AG10803 (cell line): ENCODE measurements around the gene PARVA.

ENCODE experiments used
- DNase-seq: peaks from one replicate; pipeline ENCODE4 v3.0.0; 2010; ENCODE audit warnings: low read depth
- H3K4me3 ChIP-seq: 2 replicates; pipeline ENCODE4 v1.5.1; 2011; ENCODE audit warnings: mild to moderate bottlenecking, low read length, control low read depth
- CTCF ChIP-seq: conservative IDR thresholded peaks from 2 replicates; pipeline ENCODE4 v1.5.1; 2011; ENCODE audit warnings: mild to moderate bottlenecking, low read length, control low read depth, inconsistent platforms

The PARVA gene

DNA sequence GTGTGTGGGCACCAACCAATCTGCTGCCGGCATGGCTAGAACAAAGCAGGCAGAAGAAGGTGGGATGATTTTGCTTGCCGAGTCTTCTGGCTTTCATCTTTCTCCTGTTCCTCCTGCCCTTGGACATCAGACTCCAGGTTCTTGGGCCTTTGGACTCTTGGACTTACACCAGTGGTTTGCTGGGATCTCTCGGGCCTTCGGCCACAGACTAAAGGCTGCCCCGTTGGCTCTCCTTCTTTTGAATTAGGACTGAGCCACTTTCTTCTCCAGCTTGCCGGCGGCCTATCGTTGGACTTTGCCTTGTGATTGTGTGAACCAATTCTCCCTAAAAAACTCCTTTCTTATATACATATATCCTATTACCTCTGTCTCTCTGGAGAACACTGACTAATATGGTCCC is 168.8 kb downstream of the PARVA start:
- H3K4me3 ChIP-seq = no peak overlapping the region
- no peak for TF ChIP-seq CTCF
- no peak for DNase-seq

DNA sequence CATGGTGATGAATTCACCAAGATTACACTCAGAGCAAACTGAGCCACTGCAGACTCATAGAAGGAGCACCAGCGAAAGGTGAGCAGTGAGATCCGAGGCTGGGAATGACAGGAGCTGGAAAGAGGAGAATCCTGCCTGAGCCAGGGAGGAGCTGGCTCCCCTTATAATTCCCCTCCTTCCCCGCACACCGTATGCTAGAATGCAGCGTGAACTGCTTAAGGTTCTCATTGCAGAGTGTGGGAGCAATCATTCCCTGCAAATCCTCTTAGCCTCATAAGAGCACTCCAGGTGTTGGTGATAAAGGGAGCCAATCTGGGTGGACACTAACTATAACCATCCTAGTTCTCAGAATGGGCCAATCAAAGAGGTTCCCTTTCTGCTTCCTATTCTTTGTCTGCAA is 169.3 kb downstream of the PARVA start:
- no peak for TF ChIP-seq CTCF

DNA sequence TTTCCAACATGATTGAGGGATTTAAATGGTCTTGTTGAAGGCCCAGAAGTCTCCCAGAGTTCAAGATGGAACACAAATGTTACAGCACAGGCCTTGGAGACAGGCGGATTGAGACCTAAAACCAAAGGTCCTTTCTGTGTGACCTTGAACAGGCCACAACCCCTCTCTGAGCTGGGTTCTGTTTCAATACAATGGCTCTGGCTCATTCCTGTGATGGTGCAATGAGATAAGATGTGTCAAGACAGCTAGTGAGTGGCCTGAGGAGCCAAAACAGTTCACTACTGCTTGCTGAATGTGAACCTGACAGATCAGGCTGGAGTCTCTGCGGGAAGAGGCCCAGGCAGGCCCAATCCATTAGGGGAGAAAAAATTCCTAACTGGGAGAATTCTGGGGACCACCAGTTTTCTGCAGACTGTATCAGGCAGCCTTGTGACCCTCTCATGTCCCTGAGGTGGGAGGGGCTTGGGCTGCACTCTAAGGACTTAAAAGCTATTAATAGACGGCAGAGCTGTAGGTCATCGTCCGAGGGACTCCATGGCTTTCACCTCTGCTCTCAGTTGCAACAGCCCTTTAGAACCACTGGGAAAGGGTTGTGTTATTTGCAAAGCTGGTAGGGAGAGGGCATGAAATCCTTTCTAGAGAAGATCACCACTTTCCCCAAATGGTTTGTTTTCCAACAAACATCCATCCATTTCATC is 170.7 kb downstream of the PARVA start:
- H3K4me3 ChIP-seq = no peak overlapping the region
- DNase-seq = no peak
- no peak for TF ChIP-seq CTCF

More for the DNA sequence above, 169.3 kb downstream of the PARVA start:
- DNase-seq = no peak
- no peak overlapping the region for H3K4me3 ChIP-seq

GRCh38 chr11:12552692-12553091 is 175.3 kb downstream of the PARVA start:
- H3K4me3 ChIP-seq = no peak overlapping the region
- no peak for TF ChIP-seq CTCF
- peak; percentile 99 for DNase-seq

GRCh38 chr11:12554122-12554521 is 176.8 kb downstream of the PARVA start:
- no peak overlapping the region for H3K4me3 ChIP-seq
- no peak for TF ChIP-seq CTCF
- no peak for DNase-seq

GRCh38 chr11:12556155-12556554 is 178.8 kb downstream of the PARVA start:
- TF ChIP-seq CTCF = no peak
- DNase-seq = peak; percentile 77
- H3K4me3 ChIP-seq = peak overlapping the region; percentile 4; the same call in 1 of the 2 replicates

DNA sequence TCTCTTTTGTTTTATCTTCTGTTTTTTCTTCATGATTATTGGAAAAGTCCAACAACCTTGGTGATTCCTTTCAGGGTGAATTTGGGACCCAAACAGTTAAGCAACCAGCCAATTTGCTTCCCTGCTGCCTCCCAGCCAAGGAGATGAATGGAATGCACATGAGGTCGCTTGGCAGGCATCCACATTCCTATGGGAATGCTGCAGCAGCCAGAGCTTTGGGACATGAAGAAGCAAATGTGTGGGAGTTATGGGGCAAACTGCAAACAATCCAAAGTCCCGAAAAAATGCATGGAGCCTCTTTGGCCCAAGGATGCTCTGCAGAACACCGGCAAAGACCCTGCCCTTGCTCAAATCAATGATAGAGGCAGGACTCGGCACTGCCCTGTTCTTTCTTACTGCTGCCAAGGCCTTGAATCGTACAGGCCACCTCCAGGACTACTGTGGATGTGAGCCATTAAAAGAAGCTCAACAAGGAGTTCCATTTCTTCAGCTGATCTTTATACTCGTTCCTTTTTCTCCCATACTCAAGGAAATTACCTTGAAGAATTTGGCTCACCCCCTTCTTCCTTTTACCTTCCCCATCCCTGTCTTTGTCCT is 179.5 kb downstream of the PARVA start:
- peak; percentile 99 for DNase-seq
- TF ChIP-seq CTCF = no peak
- H3K4me3 ChIP-seq = no peak overlapping the region
